Neutrophil (primary cell): ENCODE results near the gene GADD45A.

Experiments
- H3K27ac ChIP-seq: fragments of 200-600 bp; sonication (generic); 2 replicates; pipeline ENCODE4 v1.5.1; 2016; ENCODE audit warnings: mild to moderate bottlenecking, moderate library complexity
- H3K27me3 ChIP-seq: fragments of 200-600 bp; sonication (generic); 2 replicates; pipeline ENCODE4 v1.6.0; 2016; ENCODE audit warnings: mild to moderate bottlenecking
- H3K36me3 ChIP-seq: fragments of 200-600 bp; sonication (generic); 2 replicates; pipeline ENCODE4 v1.5.1; 2017
- H3K4me1 ChIP-seq, 2 experiments: fragments of 200-600 bp in 1 of 2; sonication (generic) in 1 of 2; 1 replicate in 1 of 2; 2 replicates in 1 of 2; pipeline versions ENCODE4 v1.5.1 to v1.6.1; 2013 to 2016; ENCODE audit warnings: low read depth in 1 of 2, low read length in 1 of 2, mild to moderate bottlenecking in 1 of 2, moderate library complexity in 1 of 2; ENCODE audit not compliant: control insufficient read depth in 1 of 2, insufficient read depth in 1 of 2
- H3K4me3 ChIP-seq, 2 experiments: fragments of 200-600 bp in 1 of 2; sonication (generic) in 1 of 2; 1 replicate in 1 of 2; 2 replicates in 1 of 2; pipeline ENCODE4 v1.5.1; 2013 to 2016; ENCODE audit warnings: low read depth in 1 of 2, low read length in 1 of 2, mild to moderate bottlenecking in 1 of 2, moderate library complexity in 1 of 2
- H3K9me3 ChIP-seq: fragments of 200-600 bp; sonication (generic); 2 replicates; pipeline ENCODE4 v1.5.1; 2016
- TF ChIP-seq, protein P1 (sequence below): fragments of 200-600 bp; sonication (generic); IDR thresholded peaks from 2 replicates; pipeline ENCODE4 v1.5.1; 2016; ENCODE audit warnings: antibody characterized with exemption

GADD45A gene

GRCh38 chr1:67690018-67690363, 5.0 kb downstream of the GADD45A start:
- TF ChIP-seq, protein P1, sequence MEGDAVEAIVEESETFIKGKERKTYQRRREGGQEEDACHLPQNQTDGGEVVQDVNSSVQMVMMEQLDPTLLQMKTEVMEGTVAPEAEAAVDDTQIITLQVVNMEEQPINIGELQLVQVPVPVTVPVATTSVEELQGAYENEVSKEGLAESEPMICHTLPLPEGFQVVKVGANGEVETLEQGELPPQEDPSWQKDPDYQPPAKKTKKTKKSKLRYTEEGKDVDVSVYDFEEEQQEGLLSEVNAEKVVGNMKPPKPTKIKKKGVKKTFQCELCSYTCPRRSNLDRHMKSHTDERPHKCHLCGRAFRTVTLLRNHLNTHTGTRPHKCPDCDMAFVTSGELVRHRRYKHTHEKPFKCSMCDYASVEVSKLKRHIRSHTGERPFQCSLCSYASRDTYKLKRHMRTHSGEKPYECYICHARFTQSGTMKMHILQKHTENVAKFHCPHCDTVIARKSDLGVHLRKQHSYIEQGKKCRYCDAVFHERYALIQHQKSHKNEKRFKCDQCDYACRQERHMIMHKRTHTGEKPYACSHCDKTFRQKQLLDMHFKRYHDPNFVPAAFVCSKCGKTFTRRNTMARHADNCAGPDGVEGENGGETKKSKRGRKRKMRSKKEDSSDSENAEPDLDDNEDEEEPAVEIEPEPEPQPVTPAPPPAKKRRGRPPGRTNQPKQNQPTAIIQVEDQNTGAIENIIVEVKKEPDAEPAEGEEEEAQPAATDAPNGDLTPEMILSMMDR = no peak
- Histone ChIP-seq H3K36me3 (no peaks in the 10 kb centered on the region), H3K27me3 (no peaks in the 10 kb centered on the region), H3K9me3 (no peaks in the 10 kb centered on the region), H3K4me1 (peaks cover 55% of the 10 kb centered on the region in 2 experiments), H3K4me3 (peak overlapping the region in 1 of 2 experiments; percentile 77), H3K27ac (peak overlapping the region; percentile 92)

DNA sequence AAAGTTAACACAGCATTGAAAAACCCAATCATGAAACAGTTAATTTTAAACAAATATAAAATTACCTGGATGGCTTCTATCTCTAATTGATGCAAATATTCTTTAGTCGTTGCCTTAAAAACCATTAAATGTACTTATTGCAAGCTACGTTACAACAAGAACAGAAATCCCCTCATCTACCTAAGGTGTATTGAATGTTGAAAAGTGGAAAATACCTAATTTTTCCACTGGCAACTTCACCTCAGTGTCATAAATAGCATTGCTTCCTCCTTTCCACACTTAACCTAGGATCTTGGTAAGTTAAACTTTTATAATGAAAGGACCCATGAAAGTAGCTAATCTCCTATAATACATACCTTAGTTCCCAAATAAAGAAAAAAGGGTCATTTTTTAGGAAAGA, 5.4 kb downstream of the GADD45A start:
- TF ChIP-seq, protein P1 = no peak
- no peaks in the 10 kb centered on the region for H3K27me3 ChIP-seq
- H3K36me3 ChIP-seq = no peaks in the 10 kb centered on the region
- no peaks in the 10 kb centered on the region for H3K9me3 ChIP-seq
- H3K27ac ChIP-seq = peak overlapping the region; percentile 92
- H3K4me3 ChIP-seq = no peak overlapping the region
- H3K4me1 ChIP-seq = peaks cover 59% of the 10 kb centered on the region in 2 experiments

- H3K27ac ChIP-seq = no peak overlapping the region
- no peaks in the 10 kb centered on the region for H3K36me3 ChIP-seq
- TF ChIP-seq, protein P1 = no peak
- H3K27me3 ChIP-seq = no peaks in the 10 kb centered on the region
- H3K9me3 ChIP-seq = no peaks in the 10 kb centered on the region
- H3K4me3 ChIP-seq = no peak overlapping the region
- peaks cover 62 to 65% of the 10 kb centered on the region in 2 experiments for H3K4me1 ChIP-seq
Measured at GRCh38 chr1:67691712-67692111, 6.7 kb downstream of the GADD45A start.

DNA sequence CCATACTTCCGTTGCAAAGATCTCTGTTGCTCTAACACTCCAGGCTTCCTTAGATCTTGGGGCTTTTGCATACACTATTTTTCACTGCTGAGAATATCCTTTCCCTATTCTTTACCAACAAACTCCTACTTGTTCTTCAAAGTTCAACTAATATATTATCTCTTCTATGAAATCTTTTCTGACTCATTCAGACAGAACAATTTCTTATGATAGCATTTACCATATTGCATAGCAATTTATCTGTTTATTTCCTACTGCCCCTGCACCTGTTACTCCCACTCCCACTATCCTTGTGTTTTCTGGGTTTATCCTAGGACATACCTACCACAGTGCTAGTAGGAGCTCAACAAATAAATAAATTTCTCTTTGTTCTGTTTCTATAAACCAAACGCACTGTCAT, 11.0 kb downstream of the GADD45A start:
- TF ChIP-seq, protein P1 = no peak
- Histone ChIP-seq H3K27ac (no peak overlapping the region), H3K4me1 (peaks cover 28 to 30% of the 10 kb centered on the region in 2 experiments), H3K9me3 (no peaks in the 10 kb centered on the region), H3K27me3 (no peaks in the 10 kb centered on the region), H3K36me3 (no peaks in the 10 kb centered on the region), H3K4me3 (no peak overlapping the region)

DNA sequence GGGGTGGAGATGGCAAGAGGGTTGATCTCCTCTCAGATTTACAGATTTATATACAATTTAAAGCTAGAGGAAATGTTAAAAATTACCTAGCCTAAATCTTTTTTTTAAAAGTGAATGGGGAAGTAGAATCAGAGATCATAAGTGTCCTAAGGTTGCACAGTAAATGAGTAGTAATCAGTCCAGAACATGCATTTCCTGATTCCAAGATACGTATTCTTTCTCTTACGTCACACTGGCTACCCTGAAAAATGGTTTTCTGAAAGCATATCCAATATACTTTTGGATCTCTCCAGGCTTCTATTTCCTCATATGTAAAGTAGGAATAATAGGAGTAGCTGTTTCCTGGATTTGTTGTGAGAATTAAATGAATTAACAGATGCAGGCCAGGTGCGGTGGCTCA, 11.7 kb downstream of the GADD45A start:
- TF ChIP-seq, protein P1 = no peak
- Histone ChIP-seq H3K4me3 (no peak overlapping the region), H3K4me1 (peaks cover 28 to 30% of the 10 kb centered on the region in 2 experiments), H3K9me3 (no peaks in the 10 kb centered on the region), H3K36me3 (no peaks in the 10 kb centered on the region), H3K27ac (peak overlapping the region; percentile 29), H3K27me3 (no peaks in the 10 kb centered on the region)

GRCh38 chr1:67700220-67700619, 15.2 kb downstream of the GADD45A start:
- H3K36me3 ChIP-seq = no peaks in the 10 kb centered on the region
- TF ChIP-seq, protein P1 = no peak
- H3K27me3 ChIP-seq = no peaks in the 10 kb centered on the region
- H3K27ac ChIP-seq = no peak overlapping the region
- H3K9me3 ChIP-seq = no peaks in the 10 kb centered on the region
- H3K4me1 ChIP-seq = peaks cover 15 to 16% of the 10 kb centered on the region in 2 experiments
- no peak overlapping the region for H3K4me3 ChIP-seq
